Retina (tissue), 1 donor: ENCODE results near the gene ATG12.
"Not testable (repeated sequence)": the region's sequence is repeated elsewhere in the genome, so short reads cannot be mapped to it uniquely, and the experiment has no call there.

Experiments used
- DNase-seq: peaks from one replicate; pipeline ENCODE4 v3.0.0-alpha.2; 2016

Gene ATG12

GRCh38 chr5:115842089-115842935, 947 bp upstream of the ATG12 start:
- peak; percentile 95 for DNase-seq

GRCh38 chr5:115840873-115841272, 492 bp downstream of the ATG12 start:
- DNase-seq = no peak

- DNase-seq = peak; percentile 39
Observed at GRCh38 chr5:115838885-115839518, 2.4 kb downstream of the ATG12 start.

GRCh38 chr5:115835481-115835880, 5.9 kb downstream of the ATG12 start:
- no peak for DNase-seq

GRCh38 chr5:115831163-115831768, 10.1 kb downstream of the ATG12 start:
- DNase-seq = peak; percentile 16

- DNase-seq = no peak
Observed at GRCh38 chr5:115829913-115830312, 11.5 kb downstream of the ATG12 start.

GRCh38 chr5:115825948-115826347, 15.4 kb downstream of the ATG12 start:
- DNase-seq = no peak

- not testable (repeated sequence) for DNase-seq
Observed at GRCh38 chr5:115824983-115825382, 16.4 kb downstream of the ATG12 start.

- DNase-seq = no peak
Observed at GRCh38 chr5:115820846-115821245, 20.5 kb downstream of the ATG12 start.

GRCh38 chr5:115818821-115819220, 22.5 kb downstream of the ATG12 start:
- no peak for DNase-seq

- DNase-seq = peak; percentile 25
Observed at GRCh38 chr5:115817386-115817785, 24.0 kb downstream of the ATG12 start.

- DNase-seq = peak; percentile 98
Observed at GRCh38 chr5:115816226-115817081, 24.9 kb downstream of the ATG12 start, which contains the start of gene CDO1. TSS of gene CDO1 (minus strand) at chr5:115816659. CDS start at chr5:115816397, 262 bp downstream.

GRCh38 chr5:115815693-115816225, 25.6 kb downstream of the ATG12 start:
- DNase-seq = no peak

- no peak for DNase-seq
Observed at GRCh38 chr5:115815006-115815692, 26.2 kb downstream of the ATG12 start.

- DNase-seq = peak; percentile 3
Observed at GRCh38 chr5:115813719-115814118, 27.6 kb downstream of the ATG12 start.

- no peak for DNase-seq
Observed at GRCh38 chr5:115812372-115812771, 29.0 kb downstream of the ATG12 start.

- no peak for DNase-seq
Observed at GRCh38 chr5:115811406-115811805, 30.0 kb downstream of the ATG12 start.

- DNase-seq = no peak
Observed at GRCh38 chr5:115810761-115811160, 30.6 kb downstream of the ATG12 start.

GRCh38 chr5:115809946-115810345, 31.4 kb downstream of the ATG12 start:
- DNase-seq = no peak

- DNase-seq = not testable (repeated sequence)
Observed at GRCh38 chr5:115808066-115808465, 33.3 kb downstream of the ATG12 start.

GRCh38 chr5:115807654-115808052, 33.7 kb downstream of the ATG12 start:
- DNase-seq = no peak
